CD4-positive, alpha-beta memory T cell (primary cell): Measurements from ENCODE around the gene TSPAN10. TPM values are rescaled to one million over a fixed set of nuclear protein-coding genes. Genes with fewer than 3 reads are reported as not detected.

Experiments used
- CTCF ChIA-PET: fragments of 350-600 bp; sonication (Branson Sonifier 250); formaldehyde crosslinking; loops from one replicate; lab custom pipeline; 2021; ENCODE audit warnings: inconsistent platforms; ENCODE audit not compliant: partially characterized antibody; lab: Charles Lee
- POLR2A ChIA-PET: fragments of 350-600 bp; sonication (Branson Sonifier 250); formaldehyde crosslinking; loops from one replicate; lab custom pipeline; 2021; ENCODE audit not compliant: partially characterized antibody; lab: Charles Lee
- DNase-seq, 5 donors: peaks; one replicate each; pipeline versions ENCODE4 v3.0.0 to v3.0.0-alpha.2; 2020 to 2022; ENCODE audit warnings: mixed read lengths in 1 of 5
- H3K27ac ChIP-seq: one replicate; pipeline ENCODE4 v1.7.0; 2013; ENCODE audit warnings: low read depth, low read length
- H3K27me3 ChIP-seq: 2 replicates; pipeline ENCODE4 v1.7.0; 2013; ENCODE audit warnings: mild to moderate bottlenecking, low read length, moderate library complexity; ENCODE audit not compliant: insufficient read depth
- H3K36me3 ChIP-seq: 2 replicates; pipeline ENCODE4 v1.7.0; 2013; ENCODE audit warnings: mild to moderate bottlenecking, low read length, moderate library complexity; ENCODE audit not compliant: insufficient read depth
- H3K4me1 ChIP-seq: 2 replicates; pipeline ENCODE4 v1.7.0; 2013; ENCODE audit warnings: mild to moderate bottlenecking, low read length, moderate library complexity; ENCODE audit not compliant: insufficient read depth
- H3K4me3 ChIP-seq, 2 donors: one replicate each; pipeline ENCODE4 v1.7.0; 2013; ENCODE audit warnings: low read length in 2 of 2, mild to moderate bottlenecking in 1 of 2
- H3K9me3 ChIP-seq, 2 donors: one replicate each; pipeline ENCODE4 v1.7.0; 2013; ENCODE audit warnings: low read length in 2 of 2, control low read depth in 1 of 2; ENCODE audit not compliant: control insufficient read depth in 1 of 2
- H3K27ac Mint-ChIP-seq, 7 donors: one replicate each; pipeline ENCODE4 v1.8.0; 2020 to 2021; ENCODE audit warnings: mixed read lengths in 7 of 7, mild to moderate bottlenecking in 6 of 7, inconsistent platforms in 3 of 7, moderate library complexity in 3 of 7
- H3K27me3 Mint-ChIP-seq, 2 donors: one replicate each; pipeline ENCODE4 v1.8.0; 2020 to 2021; ENCODE audit warnings: mixed read lengths in 2 of 2
- H3K36me3 Mint-ChIP-seq, 2 donors: one replicate each; pipeline ENCODE4 v1.8.0; 2020 to 2021; ENCODE audit warnings: mixed read lengths in 2 of 2, inconsistent platforms in 1 of 2, mild to moderate bottlenecking in 1 of 2
- H3K4me1 Mint-ChIP-seq, 4 donors: one replicate each; pipeline ENCODE4 v1.8.0; 2020 to 2021; ENCODE audit warnings: mixed read lengths in 4 of 4, mild to moderate bottlenecking in 1 of 4
- H3K4me3 Mint-ChIP-seq, 8 donors: one replicate each; pipeline ENCODE4 v1.8.0; 2020 to 2021; ENCODE audit warnings: mixed read lengths in 8 of 8, mild to moderate bottlenecking in 7 of 8, moderate library complexity in 6 of 8, inconsistent platforms in 3 of 8
- H3K9me3 Mint-ChIP-seq, 8 donors: one replicate each; pipeline ENCODE4 v1.8.0; 2020 to 2021; ENCODE audit warnings: mixed read lengths in 8 of 8, mild to moderate bottlenecking in 5 of 8, inconsistent platforms in 3 of 8, moderate library complexity in 1 of 8
- intact Hi-C: fragments of 100-400 bp; cut with micrococcal nuclease; formaldehyde crosslinking; loops from one replicate; pipeline ENCODE4 v1.15.1; 2023
- polyA plus RNA-seq, 2 donors: library from polyadenylated mRNA; unstranded; fragments of 300-500 nt; fragmentation: Illumina TruSeq; gene quantifications; one replicate each; pipeline ENCODE4 v1.2.3, GENCODE V29; 2021
- total RNA-seq, 2 experiments: library from RNA; stranded (reverse); gene quantifications; one replicate each; pipeline ENCODE4 v1.2.3, GENCODE V29; 2021

Gene TSPAN10
- total and polyA plus RNA-seq, 4 experiments from 2014 or later = 0.10 to 1.2 (median 0.65) TPM

DNA sequence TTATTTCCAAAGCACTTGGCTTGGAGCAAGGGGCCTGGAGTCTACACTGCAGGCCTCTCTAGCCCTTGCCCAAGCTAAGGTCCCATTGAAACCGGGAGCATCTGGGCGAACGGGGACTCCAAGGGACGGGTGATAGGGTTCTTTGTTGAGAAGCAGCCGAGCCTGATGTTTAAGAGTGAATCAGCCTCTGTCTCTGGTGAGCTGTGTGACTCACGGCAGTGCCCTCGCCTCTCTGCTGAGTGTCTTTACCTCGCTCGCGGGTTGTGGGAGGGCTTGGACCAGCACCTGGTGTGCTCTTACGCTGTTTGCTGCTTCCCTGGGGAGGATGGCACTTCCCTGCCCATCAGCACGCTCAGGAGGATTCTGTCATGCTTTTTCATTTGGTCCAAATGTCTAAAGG, 48.1 kb downstream of the TSPAN10 start:
- peak in 1 of 5 donors; percentile 53 for DNase-seq
- Histone ChIP-seq H3K36me3 (peaks cover 41% of the 10 kb centered on the region), H3K4me3 (peak overlapping the region; percentile 80 to 93), H3K27ac (peak overlapping the region; percentile 83), H3K9me3 (no peaks in the 10 kb centered on the region), H3K27me3 (no peaks in the 10 kb centered on the region), H3K4me1 (peaks cover 31% of the 10 kb centered on the region)
- ChIA-PET POLR2A (interaction anchor here (1.0 to 4.0 kb wide), 8 partner anchors 10 to 176 kb away, joined by 3 to 67 read pairs (median 4); partner anchors contain the start of genes CCDC137, MRPL12, OXLD1 and P4HB), CTCF (interaction anchor here (1.3 kb wide), 1 partner anchor 10 kb away, joined by 5 read pairs; no protein-coding TSS in a partner anchor)
- Mint-ChIP-seq H3K9me3 (peaks cover 0 to 3% (median 0%) of the 10 kb centered on the region in 8 donors), H3K4me3 (peak overlapping the region; percentile 83 to 94 (median 84)), H3K27ac (peak overlapping the region in 6 of 7 donors; percentile 78 to 93 (median 85)), H3K27me3 (no peaks in the 10 kb centered on the region), H3K4me1 (peaks cover 20 to 59% (median 27%) of the 10 kb centered on the region in 4 donors), H3K36me3 (peaks cover 14 to 49% of the 10 kb centered on the region in 2 donors)
- intact Hi-C loops = no loop called here

DNA sequence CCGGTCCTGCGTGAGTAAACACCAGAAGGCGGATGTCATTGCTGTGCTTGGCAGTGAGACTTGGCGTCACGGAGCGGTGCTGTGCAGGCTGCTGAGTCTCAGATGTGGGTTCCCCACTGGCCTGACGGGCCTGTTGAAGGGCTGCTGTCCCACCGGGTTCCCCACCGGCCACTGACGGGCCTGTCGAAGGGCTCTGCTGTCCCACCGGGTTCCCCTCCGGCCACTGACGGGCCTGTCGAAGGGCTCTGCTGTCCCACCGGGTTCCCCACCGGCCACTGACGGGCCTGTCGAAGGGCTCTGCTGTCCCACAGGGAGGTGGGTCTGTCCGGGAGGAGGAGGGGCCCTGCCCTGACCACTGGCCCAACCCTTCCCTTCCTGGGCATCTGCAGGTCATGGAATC, 49.6 kb downstream of the TSPAN10 start:
- Mint-ChIP-seq H3K36me3 (peaks cover 14 to 52% of the 10 kb centered on the region in 2 donors), H3K4me1 (peaks cover 20 to 56% (median 27%) of the 10 kb centered on the region in 4 donors), H3K27me3 (no peaks in the 10 kb centered on the region), H3K9me3 (peaks cover 0 to 3% (median 0%) of the 10 kb centered on the region in 8 donors), H3K27ac (peak overlapping the region in 3 of 7 donors; percentile 22 to 74 (median 30)), H3K4me3 (peak overlapping the region in 1 of 8 donors; percentile 42)
- Histone ChIP-seq H3K4me3 (no peak overlapping the region), H3K27ac (no peak overlapping the region), H3K9me3 (no peaks in the 10 kb centered on the region), H3K36me3 (peaks cover 55% of the 10 kb centered on the region), H3K27me3 (no peaks in the 10 kb centered on the region), H3K4me1 (peaks cover 31% of the 10 kb centered on the region)
- DNase-seq = no peak
- intact Hi-C loops = no loop called here
- ChIA-PET POLR2A (no interaction called here), CTCF (no interaction called here)

DNA sequence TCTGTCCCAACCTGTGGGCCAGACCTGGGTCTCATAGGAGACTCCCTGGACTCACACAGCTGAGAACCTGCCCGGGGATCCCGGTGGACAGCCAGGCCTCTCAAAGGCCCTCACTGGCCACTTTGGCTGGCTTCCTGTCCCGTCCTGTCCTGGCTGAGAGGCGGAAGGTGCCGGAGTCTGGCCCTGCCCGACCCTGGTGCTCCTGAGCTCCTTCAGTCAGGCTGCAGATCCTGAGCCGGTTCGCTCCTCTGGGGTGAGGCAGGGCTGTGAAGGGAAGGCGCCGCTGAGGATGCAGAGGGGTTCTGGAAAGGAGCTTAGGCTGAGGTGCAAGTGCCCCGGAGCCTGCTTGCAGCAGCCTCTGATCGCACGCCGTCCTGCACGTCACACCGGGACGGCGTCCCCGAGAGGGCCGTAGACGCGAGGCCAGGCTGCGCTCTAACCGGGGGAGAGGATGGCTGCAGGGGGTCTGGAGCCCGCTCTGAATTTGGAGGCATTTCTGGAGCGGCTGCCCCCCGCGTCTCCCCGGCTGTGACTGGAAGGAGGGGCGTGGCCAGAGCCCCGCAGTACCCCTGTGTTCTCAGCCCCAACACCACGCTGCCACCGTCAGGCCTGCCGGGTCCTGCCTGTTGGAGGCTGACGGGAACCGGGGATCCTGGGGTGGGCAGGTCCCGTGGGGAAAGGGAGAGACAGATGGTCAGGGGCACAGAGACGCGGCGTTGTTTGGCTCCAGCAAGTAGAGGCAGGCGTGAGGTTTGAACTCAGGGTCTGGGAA, 51.0 kb downstream of the TSPAN10 start:
- no peaks in the 10 kb centered on the region for H3K9me3 ChIP-seq
- H3K4me3 Mint-ChIP-seq = peak overlapping the region in 1 of 8 donors; percentile 39
- intact Hi-C loops = no loop called here
- no peaks in the 10 kb centered on the region for H3K27me3 Mint-ChIP-seq
- no peak for DNase-seq
- peaks cover 25% of the 10 kb centered on the region for H3K4me1 ChIP-seq
- CTCF ChIA-PET = interaction anchor here (0.9 kb wide), 1 partner anchor 12 kb away, joined by 3 read pairs; no protein-coding TSS in a partner anchor
- H3K4me1 Mint-ChIP-seq = peaks cover 16 to 44% (median 22%) of the 10 kb centered on the region in 4 donors
- POLR2A ChIA-PET = interaction anchor here (1.0 kb wide), 1 partner anchor 8 kb away, joined by 4 read pairs; no protein-coding TSS in a partner anchor
- peak overlapping the region in 3 of 7 donors; percentile 35 to 60 (median 60) for H3K27ac Mint-ChIP-seq
- H3K4me3 ChIP-seq = no peak overlapping the region
- no peak overlapping the region for H3K27ac ChIP-seq
- H3K27me3 ChIP-seq = no peaks in the 10 kb centered on the region
- H3K9me3 Mint-ChIP-seq = peaks cover 0 to 3% (median 0%) of the 10 kb centered on the region in 8 donors
- H3K36me3 Mint-ChIP-seq = peaks cover 22 to 57% of the 10 kb centered on the region in 2 donors
- peaks cover 62% of the 10 kb centered on the region for H3K36me3 ChIP-seq

DNA sequence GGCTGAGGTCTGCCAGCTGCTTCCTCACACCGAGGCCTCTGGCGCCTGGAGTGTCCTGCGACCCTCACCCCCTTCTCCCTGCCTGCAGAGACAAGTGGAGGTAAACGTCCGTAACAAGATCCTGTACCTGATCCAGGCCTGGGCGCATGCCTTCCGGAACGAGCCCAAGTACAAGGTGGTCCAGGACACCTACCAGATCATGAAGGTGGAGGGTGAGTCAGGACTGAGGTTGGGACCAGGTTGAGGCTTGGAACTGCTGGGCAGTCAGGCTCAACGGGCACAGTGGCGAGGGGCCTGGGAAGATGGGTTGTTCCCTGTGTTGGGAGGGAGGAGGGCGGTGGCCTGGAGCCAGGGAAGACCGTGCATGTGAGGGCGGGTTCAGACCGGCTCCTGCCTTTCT, 51.6 kb downstream of the TSPAN10 start:
- peaks cover 23% of the 10 kb centered on the region for H3K4me1 ChIP-seq
- CTCF ChIA-PET = no interaction called here
- peak overlapping the region in 2 of 7 donors; percentile 17 to 68 for H3K27ac Mint-ChIP-seq
- H3K36me3 ChIP-seq = peaks cover 63% of the 10 kb centered on the region
- peaks cover 0 to 2% (median 0%) of the 10 kb centered on the region in 8 donors for H3K9me3 Mint-ChIP-seq
- H3K4me3 ChIP-seq = no peak overlapping the region
- intact Hi-C loops = no loop called here
- H3K9me3 ChIP-seq = no peaks in the 10 kb centered on the region
- no peak overlapping the region for H3K27ac ChIP-seq
- H3K4me3 Mint-ChIP-seq = no peak overlapping the region
- DNase-seq = no peak
- H3K4me1 Mint-ChIP-seq = peaks cover 15 to 39% (median 18%) of the 10 kb centered on the region in 4 donors
- no peaks in the 10 kb centered on the region for H3K27me3 ChIP-seq
- H3K36me3 Mint-ChIP-seq = peaks cover 22 to 55% of the 10 kb centered on the region in 2 donors
- no peaks in the 10 kb centered on the region for H3K27me3 Mint-ChIP-seq
- POLR2A ChIA-PET = no interaction called here

DNA sequence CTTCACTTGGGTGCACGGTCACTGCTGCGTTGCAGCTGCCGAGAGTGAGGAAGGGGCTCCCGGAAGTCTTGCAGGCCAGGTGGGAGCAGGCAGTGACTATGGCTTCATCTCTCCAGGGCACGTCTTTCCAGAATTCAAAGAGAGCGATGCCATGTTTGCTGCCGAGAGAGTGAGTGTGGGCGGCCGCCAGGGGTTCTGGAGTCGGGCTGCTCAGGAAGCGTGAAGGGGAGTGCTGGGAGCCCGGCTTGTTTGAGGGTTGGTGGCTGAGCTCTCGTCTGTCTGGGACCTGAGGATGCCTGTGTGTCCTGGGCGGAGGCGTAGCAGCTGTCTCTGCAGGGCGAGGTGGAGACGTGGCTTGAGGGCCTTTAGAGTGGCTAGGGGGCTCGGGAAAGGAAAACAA, 53.1 kb downstream of the TSPAN10 start:
- no peak overlapping the region for H3K4me3 Mint-ChIP-seq
- H3K27me3 Mint-ChIP-seq = no peaks in the 10 kb centered on the region

DNA sequence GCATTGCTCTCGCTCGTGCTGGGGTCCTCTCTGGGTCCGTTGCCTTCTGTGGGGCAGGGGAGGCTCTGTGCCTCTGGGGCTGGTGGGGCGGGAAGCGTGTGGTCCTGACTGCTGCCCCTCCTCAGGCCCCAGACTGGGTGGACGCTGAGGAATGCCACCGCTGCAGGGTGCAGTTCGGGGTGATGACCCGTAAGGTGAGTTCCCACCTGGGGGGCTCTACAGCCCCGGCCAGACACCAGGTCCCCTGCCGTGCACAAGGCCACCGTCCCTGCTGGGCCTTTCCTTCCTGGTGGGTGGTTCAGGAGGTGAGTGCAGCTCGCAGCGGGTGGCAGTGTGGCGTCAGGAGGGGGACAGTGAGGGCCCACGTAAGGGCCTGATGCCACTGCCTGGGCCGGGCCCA, 53.6 kb downstream of the TSPAN10 start:
- no peaks in the 10 kb centered on the region for H3K27me3 Mint-ChIP-seq
- intact Hi-C loops = no loop called here
- peaks cover 1 to 22% (median 8%) of the 10 kb centered on the region in 4 donors for H3K4me1 Mint-ChIP-seq

More for the DNA sequence above, 53.1 kb downstream of the TSPAN10 start:
- peaks cover 6 to 27% (median 10%) of the 10 kb centered on the region in 4 donors for H3K4me1 Mint-ChIP-seq
- Histone ChIP-seq H3K27ac (no peak overlapping the region), H3K27me3 (no peaks in the 10 kb centered on the region), H3K36me3 (peaks cover 76% of the 10 kb centered on the region), H3K9me3 (no peaks in the 10 kb centered on the region), H3K4me3 (no peak overlapping the region), H3K4me1 (peaks cover 15% of the 10 kb centered on the region)
- DNase-seq = no peak
- H3K9me3 Mint-ChIP-seq = no peaks in the 10 kb centered on the region
- H3K27ac Mint-ChIP-seq = peak overlapping the region in 1 of 7 donors; percentile 42
- ChIA-PET CTCF (no interaction called here), POLR2A (interaction anchor here (1.6 kb wide), 1 partner anchor 13 kb away, joined by 3 read pairs; the partner anchor contains the start of gene MRPL12)
- H3K36me3 Mint-ChIP-seq = peaks cover 22 to 48% of the 10 kb centered on the region in 2 donors
- intact Hi-C loops = no loop called here

DNA sequence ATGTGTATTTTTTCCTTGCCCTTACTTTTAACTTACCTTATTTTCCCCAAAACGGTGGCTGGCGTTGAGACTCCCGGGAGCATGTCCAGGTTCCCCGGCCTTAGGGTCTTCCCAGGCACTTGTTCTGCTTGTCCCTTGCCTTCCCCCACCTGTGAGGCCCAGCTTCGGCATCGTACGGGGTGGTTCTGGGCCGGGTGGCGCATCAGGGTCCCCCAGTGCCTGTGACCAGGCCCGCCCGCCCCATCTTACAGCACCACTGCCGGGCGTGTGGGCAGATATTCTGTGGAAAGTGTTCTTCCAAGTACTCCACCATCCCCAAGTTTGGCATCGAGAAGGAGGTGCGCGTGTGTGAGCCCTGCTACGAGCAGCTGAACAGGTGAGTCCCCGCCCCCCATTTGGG, 54.2 kb downstream of the TSPAN10 start:
- Mint-ChIP-seq H3K4me1 (peaks cover 0 to 16% (median 5%) of the 10 kb centered on the region in 4 donors), H3K27me3 (no peaks in the 10 kb centered on the region), H3K36me3 (peaks cover 21 to 49% of the 10 kb centered on the region in 2 donors), H3K27ac (no peak overlapping the region), H3K9me3 (no peaks in the 10 kb centered on the region), H3K4me3 (no peak overlapping the region)
- Histone ChIP-seq H3K4me3 (no peak overlapping the region), H3K4me1 (peaks cover 3% of the 10 kb centered on the region), H3K27me3 (no peaks in the 10 kb centered on the region), H3K36me3 (peaks cover 72% of the 10 kb centered on the region), H3K9me3 (no peaks in the 10 kb centered on the region), H3K27ac (no peak overlapping the region)
- ChIA-PET POLR2A (interaction anchor here (1.6 kb wide), 1 partner anchor 12 kb away, joined by 3 read pairs; the partner anchor contains the start of gene MRPL12), CTCF (no interaction called here)
- DNase-seq = no peak
- intact Hi-C loops = no loop called here

More for the DNA sequence above, 53.6 kb downstream of the TSPAN10 start:
- H3K27ac Mint-ChIP-seq = no peak overlapping the region
- Histone ChIP-seq H3K27ac (no peak overlapping the region), H3K4me1 (peaks cover 10% of the 10 kb centered on the region), H3K36me3 (peaks cover 79% of the 10 kb centered on the region), H3K9me3 (no peaks in the 10 kb centered on the region), H3K4me3 (no peak overlapping the region), H3K27me3 (no peaks in the 10 kb centered on the region)
- DNase-seq = no peak
- CTCF ChIA-PET = no interaction called here
- POLR2A ChIA-PET = interaction anchor here (1.6 kb wide), 1 partner anchor 13 kb away, joined by 3 read pairs; the partner anchor contains the start of gene MRPL12
- peaks cover 22 to 48% of the 10 kb centered on the region in 2 donors for H3K36me3 Mint-ChIP-seq
- H3K4me3 Mint-ChIP-seq = no peak overlapping the region
- no peaks in the 10 kb centered on the region for H3K9me3 Mint-ChIP-seq
